ENCODE results near the gene PKDCC.

- TF ChIP-seq CTCF (IDR thresholded peaks at IDR 0.05) = no peak
- TF ChIP-seq POLR2A (IDR thresholded peaks at IDR 0.05) = no peak
Observed at GRCh38 chr2:42073739-42074503, 26.1 kb downstream of the PKDCC start.

All from right lobe of liver (tissue), 4 donors.